Upper lobe of right lung (tissue), 1 donor: ENCODE results near the gene SNX25. TPM values are rescaled to one million over a fixed set of nuclear protein-coding genes. Genes with fewer than 3 reads are reported as not detected.

ENCODE experiments used
- ATAC-seq: fragments of 200-7000 bp; cut with Tn5 transposase; one replicate; pipeline ENCODE4 v1.9.1; 2020; ENCODE audit warnings: mild to moderate bottlenecking, moderate library complexity
- DNase-seq: peaks from one replicate; pipeline ENCODE4 v3.0.0-alpha.2; 2020
- H3K27ac ChIP-seq: fragments of 200-600 bp; one replicate; pipeline ENCODE4 v1.8.0; 2022
- H3K27me3 ChIP-seq: fragments of 200-600 bp; one replicate; pipeline ENCODE4 v1.8.0; 2022; ENCODE audit warnings: mild to moderate bottlenecking
- H3K36me3 ChIP-seq: fragments of 200-600 bp; one replicate; pipeline ENCODE4 v1.8.0; 2022
- H3K4me1 ChIP-seq: fragments of 200-600 bp; one replicate; pipeline ENCODE4 v1.8.0; 2022
- H3K4me3 ChIP-seq: fragments of 200-600 bp; one replicate; pipeline ENCODE4 v1.8.0; 2022; ENCODE audit warnings: mild to moderate bottlenecking
- H3K9me3 ChIP-seq: fragments of 200-600 bp; one replicate; pipeline ENCODE4 v1.8.0; 2022
- intact Hi-C: fragments of 100-400 bp; cut with DNase I; formaldehyde crosslinking; loops from one replicate; pipeline ENCODE4 v1.11.0; 2022
- total RNA-seq: library from RNA; stranded (reverse); fragmentation: NEBNext Ultra II Directional; extraction: Animal tissue kit (Norgen Biotek cat#: 25700); gene quantifications from one replicate; pipeline ENCODE4 v1.2.1, GENCODE V29; 2021
- TF ChIP-seq, protein P1 (sequence below): fragments of 200-600 bp; IDR thresholded peaks from one replicate; pipeline ENCODE4 v1.8.0; 2022; ENCODE audit warnings: antibody characterized with exemption
- donor health status: DM: no; HTN: yes; CAD: no; lungs with severe emphysema.

Gene SNX25
- total RNA-seq, 1 donor from 2014 or later, result 98.5 TPM

DNA sequence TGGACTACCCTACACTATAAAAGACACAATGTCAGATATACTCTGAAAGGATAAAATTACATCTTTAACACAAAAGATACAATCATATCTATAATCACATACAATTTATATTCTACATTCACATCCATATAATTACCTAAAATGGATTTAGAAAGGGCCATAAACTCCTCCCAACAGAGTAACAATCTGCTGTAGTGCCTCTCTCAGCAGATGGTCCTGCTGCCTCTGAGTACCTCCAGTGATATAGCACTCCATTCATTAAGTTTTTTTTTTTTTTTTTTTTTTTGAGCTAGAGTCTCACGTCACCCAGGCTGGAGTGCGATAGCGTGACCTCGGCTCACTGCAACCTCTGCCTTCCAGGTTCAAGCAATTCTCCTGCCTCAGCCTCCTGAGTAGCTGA is 194.6 kb downstream of the SNX25 start:
- Histone ChIP-seq H3K27me3 (no peaks in the 10 kb centered on the region), H3K36me3 (peaks cover 71% of the 10 kb centered on the region), H3K9me3 (no peaks in the 10 kb centered on the region), H3K4me3 (no peak overlapping the region), H3K27ac (no peak overlapping the region), H3K4me1 (no peaks in the 10 kb centered on the region)
- intact Hi-C loops, result no loop called here
- TF ChIP-seq, protein P1, sequence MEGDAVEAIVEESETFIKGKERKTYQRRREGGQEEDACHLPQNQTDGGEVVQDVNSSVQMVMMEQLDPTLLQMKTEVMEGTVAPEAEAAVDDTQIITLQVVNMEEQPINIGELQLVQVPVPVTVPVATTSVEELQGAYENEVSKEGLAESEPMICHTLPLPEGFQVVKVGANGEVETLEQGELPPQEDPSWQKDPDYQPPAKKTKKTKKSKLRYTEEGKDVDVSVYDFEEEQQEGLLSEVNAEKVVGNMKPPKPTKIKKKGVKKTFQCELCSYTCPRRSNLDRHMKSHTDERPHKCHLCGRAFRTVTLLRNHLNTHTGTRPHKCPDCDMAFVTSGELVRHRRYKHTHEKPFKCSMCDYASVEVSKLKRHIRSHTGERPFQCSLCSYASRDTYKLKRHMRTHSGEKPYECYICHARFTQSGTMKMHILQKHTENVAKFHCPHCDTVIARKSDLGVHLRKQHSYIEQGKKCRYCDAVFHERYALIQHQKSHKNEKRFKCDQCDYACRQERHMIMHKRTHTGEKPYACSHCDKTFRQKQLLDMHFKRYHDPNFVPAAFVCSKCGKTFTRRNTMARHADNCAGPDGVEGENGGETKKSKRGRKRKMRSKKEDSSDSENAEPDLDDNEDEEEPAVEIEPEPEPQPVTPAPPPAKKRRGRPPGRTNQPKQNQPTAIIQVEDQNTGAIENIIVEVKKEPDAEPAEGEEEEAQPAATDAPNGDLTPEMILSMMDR, result no peak
- DNase-seq, result no peak
- no peak for ATAC-seq

DNA sequence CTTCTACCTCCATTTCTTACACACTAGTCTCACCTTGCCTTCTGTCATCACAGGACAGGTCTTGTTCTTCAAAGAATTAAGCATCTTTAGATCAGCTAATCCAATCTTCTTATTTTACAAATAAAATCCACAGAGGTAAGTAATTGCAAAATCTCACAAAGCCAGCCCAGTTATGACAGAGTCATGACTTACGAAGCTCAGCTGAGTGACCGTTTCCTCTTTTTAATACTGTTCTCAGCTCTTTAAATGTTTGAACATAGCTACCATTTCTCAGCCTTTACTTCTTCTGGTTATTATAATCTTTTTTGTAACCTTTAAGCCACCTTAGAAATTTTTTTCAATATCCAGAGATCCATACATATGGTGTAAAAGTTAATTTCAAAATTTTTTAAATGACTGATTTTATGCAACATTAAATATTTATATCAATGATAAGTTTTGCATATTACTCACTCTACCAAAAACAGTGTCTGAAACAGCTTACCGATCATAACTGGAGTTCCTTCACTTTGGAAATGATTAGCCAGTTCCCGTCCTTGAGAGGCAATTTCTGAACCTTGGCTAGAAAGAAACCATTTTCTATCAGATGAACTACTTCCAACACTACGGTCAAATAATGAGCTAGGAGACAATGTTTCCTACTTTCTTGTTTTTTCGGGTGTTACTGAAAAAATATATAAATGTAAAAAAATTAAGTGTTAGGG is 196.1 kb downstream of the SNX25 start:
- peaks cover 67% of the 10 kb centered on the region for H3K36me3 ChIP-seq
- ATAC-seq, result no peak
- intact Hi-C loops, result no loop called here
- no peak for DNase-seq
- H3K27ac ChIP-seq, result no peak overlapping the region
- no peaks in the 10 kb centered on the region for H3K27me3 ChIP-seq
- H3K9me3 ChIP-seq, result no peaks in the 10 kb centered on the region
- TF ChIP-seq, protein P1, result no peak
- no peaks in the 10 kb centered on the region for H3K4me1 ChIP-seq
- H3K4me3 ChIP-seq, result no peak overlapping the region

DNA sequence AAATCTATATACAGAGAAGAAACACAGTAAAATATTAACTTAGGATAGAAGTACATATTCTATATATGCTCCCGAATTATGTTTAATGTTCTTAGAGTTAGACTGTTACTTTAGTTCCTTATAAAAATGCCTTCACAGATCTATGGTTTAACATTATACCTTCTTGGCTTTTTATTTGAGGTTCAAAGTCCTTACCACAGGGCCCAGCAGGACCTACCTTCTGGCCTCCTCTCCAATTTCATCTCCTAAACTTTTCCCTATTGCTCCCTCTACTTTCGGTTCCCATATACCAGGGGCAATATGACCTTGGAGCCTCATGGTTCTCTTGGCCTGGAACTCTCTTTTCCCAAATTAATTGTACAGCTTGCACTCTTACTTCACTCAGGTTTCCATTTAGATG is 199.0 kb downstream of the SNX25 start:
- DNase-seq, result no peak
- Histone ChIP-seq H3K9me3 (no peaks in the 10 kb centered on the region), H3K4me1 (no peaks in the 10 kb centered on the region), H3K27ac (no peak overlapping the region), H3K4me3 (no peak overlapping the region), H3K36me3 (peaks cover 52% of the 10 kb centered on the region), H3K27me3 (no peaks in the 10 kb centered on the region)
- TF ChIP-seq, protein P1, result no peak
- no peak for ATAC-seq
- intact Hi-C loops, result no loop called here

DNA sequence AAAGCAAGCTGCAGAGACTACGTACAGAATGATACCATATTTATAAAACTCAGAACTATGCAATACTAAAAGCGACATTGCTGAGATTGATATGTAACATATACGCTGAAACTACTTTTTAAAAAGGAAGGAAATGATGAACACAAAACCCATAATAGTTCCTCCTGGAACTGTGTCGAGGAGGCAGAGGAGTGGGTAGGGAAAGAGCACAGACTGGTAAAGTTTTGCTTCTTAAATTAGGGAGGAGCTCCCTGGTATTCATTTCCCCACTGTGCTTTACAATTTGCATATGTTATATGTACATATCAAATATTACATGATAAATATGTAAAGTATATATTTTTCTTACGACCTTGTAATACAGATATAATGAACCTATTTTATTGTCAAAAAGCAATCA is 202.5 kb downstream of the SNX25 start:
- Histone ChIP-seq H3K9me3 (no peaks in the 10 kb centered on the region), H3K27ac (no peak overlapping the region), H3K36me3 (peaks cover 68% of the 10 kb centered on the region), H3K27me3 (no peaks in the 10 kb centered on the region), H3K4me3 (no peak overlapping the region), H3K4me1 (no peaks in the 10 kb centered on the region)
- TF ChIP-seq, protein P1, result no peak
- intact Hi-C loops, result no loop called here
- no peak for DNase-seq
- ATAC-seq, result peak; percentile 36

DNA sequence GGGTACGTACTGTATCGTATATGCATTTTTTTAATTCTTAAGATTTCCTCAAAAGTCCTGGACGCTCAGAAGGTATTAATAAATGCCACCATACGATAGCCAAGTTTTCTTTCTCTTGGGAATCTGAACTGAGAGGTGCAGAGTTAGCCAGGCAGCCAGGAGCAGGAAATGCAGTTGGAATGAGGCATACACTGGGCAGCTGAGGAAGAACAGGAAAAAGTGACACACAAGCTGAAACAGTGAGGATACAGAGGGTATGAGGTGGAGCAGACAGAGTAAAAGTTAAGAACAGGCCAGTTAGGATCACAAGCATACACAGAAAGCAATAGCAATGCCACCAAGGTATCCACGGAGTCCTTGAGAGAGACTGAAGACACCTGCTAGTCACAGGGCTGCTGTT is 203.0 kb downstream of the SNX25 start:
- no peak overlapping the region for H3K27ac ChIP-seq
- no peak overlapping the region for H3K4me3 ChIP-seq
- peaks cover 73% of the 10 kb centered on the region for H3K36me3 ChIP-seq
- H3K9me3 ChIP-seq, result no peaks in the 10 kb centered on the region
- H3K27me3 ChIP-seq, result no peaks in the 10 kb centered on the region
- ATAC-seq (no peak), DNase-seq (no peak)
- TF ChIP-seq, protein P1, result no peak
- H3K4me1 ChIP-seq, result no peaks in the 10 kb centered on the region
- intact Hi-C loops, result no loop called here

Other genes with a start within 250 kb of the SNX25 start
- gene HELT, start 191.1 kb upstream of the SNX25 start, total RNA-seq, result 0.49 TPM
- gene SLC25A4, start 66.3 kb upstream of the SNX25 start, total RNA-seq, result 40.3 TPM
- 38.2 TPM for gene CFAP97, start 5.6 kb upstream of the SNX25 start, total RNA-seq
- 0.72 TPM for gene LRP2BP, start 186.3 kb downstream of the SNX25 start, total RNA-seq
- gene ANKRD37, start 187.2 kb downstream of the SNX25 start, total RNA-seq, result 7.7 TPM
- gene UFSP2, start 216.4 kb downstream of the SNX25 start, total RNA-seq, result 36.8 TPM